H4 (cell line): ENCODE measurements around the gene RRP15. TPM values are rescaled to one million over a fixed set of nuclear protein-coding genes. Genes with fewer than 3 reads are reported as not detected.
"Not testable (repeated sequence)": the region's sequence is repeated elsewhere in the genome, so short reads cannot be mapped to it uniquely, and the experiment has no call there.

Source experiments
- DNase-seq: peaks from one replicate; pipeline ENCODE4 v3.0.0-alpha.2; 2015; ENCODE audit warnings: low spot score
- total RNA-seq: library from RNA; depleted of rRNA; stranded (reverse); fragments of >200 nt; shearing (Covaris generic); gene quantifications from 2 replicates; pipeline ENCODE4 v1.2.3, GENCODE V29; 2014

Gene RRP15
- total RNA-seq, 1 experiment from 2014 or later: 5.8 TPM

DNA sequence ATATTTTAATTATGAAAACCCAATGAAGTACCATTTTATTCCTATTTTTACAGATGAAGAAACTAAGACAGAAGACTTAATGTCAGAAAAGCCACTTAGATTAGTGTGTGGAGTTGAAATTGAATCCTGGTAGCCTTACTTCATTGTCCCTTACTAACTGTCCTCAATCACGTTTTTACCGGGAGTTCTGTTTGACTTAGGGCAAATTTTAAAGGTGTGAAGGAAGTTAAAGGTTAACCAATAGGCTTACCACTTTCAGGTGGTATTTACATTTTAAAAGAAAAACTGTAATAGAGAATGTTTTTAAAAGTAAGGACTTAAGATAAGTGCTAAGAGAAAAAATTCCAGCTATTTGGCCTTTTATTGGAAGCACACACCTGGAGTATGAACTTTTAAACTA lies 12.4 kb downstream of the RRP15 start:
- DNase-seq: no peak

DNA sequence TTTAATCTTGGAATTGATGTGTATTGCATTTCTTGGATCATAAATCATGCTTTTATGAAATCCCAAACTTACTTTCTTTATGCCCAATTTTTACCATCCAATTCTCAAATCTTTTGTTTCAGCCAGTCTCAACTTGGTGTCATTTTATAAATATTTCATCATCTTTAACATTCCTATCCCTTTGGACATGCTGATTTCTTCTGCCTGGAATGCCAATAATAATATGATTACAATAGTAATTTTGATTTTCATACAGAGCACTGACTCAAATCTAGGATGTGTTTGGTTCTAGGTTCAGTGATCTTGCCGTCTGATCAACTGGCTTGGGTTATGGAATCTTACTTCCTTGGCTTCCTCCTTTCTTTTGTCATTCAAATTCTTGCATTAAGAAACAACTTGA lies 12.8 kb downstream of the RRP15 start:
- DNase-seq: no peak

DNA sequence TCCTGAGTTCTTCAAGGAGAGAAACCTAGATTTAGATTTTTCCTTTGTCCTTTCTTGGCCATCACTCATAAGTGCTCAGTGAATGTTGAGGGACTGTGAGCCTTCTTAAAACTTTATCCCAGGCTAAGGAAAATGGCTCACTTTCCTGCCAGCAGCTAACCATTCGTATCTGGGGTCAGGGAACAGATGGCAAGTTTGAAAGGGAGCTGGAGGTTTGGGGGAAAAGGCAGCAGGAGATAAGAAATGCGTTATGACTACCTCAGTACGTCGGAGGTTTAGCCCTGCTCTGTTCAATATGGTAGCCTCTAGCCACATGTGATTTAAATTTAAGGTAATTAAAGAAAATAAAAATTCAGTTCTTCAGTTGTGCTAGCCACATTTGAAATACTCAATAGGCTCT lies 13.3 kb downstream of the RRP15 start:
- no peak for DNase-seq

DNA sequence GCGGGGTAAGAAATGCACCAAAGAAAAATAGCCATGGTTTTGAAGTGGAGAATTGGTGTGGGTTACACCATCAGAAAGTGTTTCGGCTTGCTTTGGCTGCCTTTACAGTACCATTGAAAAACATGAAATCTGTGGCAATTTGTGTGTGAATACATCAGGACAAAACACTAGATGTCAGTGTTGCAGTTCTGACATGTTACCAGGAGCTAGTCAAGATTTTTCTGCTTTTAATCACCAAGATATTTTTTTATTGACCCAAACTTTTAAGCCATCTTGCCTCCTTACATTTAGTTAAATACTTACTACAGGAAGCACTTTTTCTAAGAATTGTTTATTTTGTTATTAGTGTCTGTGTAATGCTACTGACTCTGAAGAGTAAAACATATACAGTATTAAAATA lies 14.3 kb downstream of the RRP15 start:
- DNase-seq: peak; percentile 47

GRCh38 chr1:218301217-218301616 lies 16.1 kb downstream of the RRP15 start:
- DNase-seq: no peak

- DNase-seq: no peak
Observed at GRCh38 chr1:218302155-218302554, 17.1 kb downstream of the RRP15 start.

DNA sequence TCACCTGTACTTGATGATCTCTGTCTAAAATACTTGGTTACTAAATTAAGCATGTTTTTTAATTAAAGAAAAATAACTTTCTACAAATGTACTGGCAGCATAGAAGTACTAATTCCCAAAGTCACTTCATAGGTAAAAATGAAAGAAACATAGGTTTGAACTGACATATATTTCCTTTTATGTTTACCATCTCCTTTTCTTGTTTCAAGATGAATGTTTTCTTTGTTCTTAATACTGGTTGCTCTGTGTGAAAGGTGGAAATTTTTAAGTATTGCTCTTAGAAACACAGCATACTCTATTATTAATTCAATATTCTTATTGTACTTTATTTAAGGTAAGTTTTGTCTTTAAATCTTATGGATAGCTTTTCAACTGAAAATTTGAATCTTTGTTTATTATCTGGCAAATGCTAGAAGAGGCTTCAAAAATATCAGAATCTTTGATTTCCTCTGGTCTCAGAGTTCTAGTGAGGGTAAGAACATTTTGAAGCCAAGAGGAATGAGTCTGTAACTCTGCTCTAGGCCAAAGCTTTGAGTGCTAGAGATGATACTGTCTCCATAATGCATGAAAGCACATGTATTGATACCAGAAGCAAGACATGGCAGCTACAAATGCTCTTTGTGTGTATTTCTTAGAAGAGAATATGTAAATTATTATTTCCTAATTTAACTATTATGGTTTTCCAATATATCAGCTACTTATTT lies 18.2 kb downstream of the RRP15 start:
- no peak for DNase-seq

DNA sequence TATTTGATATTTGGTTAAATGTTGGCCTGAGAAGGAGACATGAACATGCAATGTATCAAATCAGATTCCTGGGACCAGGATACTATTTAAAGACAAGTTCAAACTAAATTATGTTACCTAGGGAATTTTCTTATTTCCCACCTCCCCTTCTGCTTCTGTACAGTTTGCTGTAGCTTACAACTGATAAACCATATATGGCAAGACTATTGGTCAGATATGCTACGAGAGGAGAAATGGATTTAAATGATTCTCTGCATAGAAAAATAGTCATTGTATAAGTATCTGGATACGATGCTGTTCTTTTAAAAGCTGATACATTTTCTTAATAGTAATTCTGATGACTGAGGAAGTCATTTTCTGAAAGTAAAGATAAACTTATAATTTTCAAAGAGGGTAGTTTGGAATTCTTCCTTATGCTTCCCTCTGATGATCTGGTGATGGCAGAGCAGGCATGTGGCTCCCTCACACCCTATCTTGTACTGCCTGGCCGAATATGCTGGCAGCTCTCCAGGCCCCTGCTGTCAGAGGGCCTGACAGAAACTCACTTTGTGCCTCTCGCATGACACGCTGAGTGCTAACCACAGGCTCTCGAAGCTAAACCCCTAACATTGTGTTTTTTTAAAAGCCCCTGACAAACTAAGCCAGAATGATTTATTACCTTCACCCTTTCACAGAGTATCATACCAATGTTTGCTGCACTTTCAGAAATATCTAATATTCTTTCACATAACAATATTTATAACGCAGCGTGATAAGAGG lies 19.4 kb downstream of the RRP15 start:
- peak; percentile 52 for DNase-seq

- no peak for DNase-seq
Observed at GRCh38 chr1:218305472-218306064, 20.5 kb downstream of the RRP15 start.

DNA sequence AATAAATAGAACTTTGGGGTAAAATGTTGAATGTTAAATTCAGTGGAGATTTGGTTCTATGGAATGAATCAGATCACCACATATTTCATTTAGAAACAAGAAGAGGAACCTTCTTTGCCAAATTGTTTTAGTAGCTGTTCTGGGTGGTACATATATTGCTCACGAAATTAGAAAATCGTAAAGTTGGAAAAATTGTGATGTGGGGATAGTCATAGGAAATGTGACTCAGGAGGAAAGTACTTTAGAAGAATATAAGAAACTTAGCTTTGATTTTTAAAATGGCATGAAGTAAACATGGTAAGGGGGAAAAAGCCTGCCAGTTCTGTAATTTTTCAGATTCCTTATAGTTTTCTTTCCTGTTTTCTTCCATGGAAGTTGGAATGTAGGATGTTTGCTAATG lies 27.4 kb downstream of the RRP15 start:
- DNase-seq: no peak

GRCh38 chr1:218314316-218314715 lies 29.2 kb downstream of the RRP15 start:
- no peak for DNase-seq

DNA sequence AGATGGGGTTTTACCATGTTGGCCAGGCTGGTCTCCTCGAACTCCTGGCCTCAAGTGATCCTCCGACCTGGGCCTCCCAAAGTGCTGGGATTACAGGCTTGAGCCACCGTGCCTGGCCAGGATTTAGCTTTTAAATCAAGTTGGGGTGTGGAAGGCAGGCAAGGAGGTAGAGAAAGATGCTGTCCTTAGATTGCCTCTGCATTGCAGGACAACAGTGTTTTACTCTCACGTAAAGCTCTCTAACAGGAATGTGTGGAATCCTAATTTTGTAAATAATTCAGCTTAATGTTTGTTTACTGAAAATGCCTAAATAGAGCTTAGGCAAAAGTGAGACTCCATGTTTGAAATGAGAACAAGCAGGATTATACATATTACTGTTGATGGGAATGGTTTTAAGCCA lies 30.5 kb downstream of the RRP15 start:
- peak; percentile 23 for DNase-seq

GRCh38 chr1:218317061-218317460 lies 32.0 kb downstream of the RRP15 start:
- DNase-seq: no peak

DNA sequence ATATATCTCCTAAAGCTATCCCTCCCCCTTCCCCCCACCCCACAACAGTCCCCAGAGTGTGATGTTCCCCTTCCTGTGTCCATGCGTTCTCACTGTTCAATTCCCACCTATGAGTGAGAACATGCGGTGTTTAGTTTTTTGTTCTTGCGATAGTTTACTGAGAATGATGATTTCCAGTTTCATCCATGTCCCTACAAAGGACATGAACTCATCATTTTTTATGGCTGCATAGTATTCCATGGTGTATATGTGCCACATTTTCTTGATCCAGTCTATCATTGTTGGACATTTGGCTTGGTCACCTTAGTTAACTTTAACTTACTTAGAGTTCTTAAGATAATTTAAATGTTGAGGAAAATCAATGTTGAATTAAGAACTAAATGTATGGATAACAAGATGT lies 35.1 kb downstream of the RRP15 start:
- not testable (repeated sequence) for DNase-seq

DNA sequence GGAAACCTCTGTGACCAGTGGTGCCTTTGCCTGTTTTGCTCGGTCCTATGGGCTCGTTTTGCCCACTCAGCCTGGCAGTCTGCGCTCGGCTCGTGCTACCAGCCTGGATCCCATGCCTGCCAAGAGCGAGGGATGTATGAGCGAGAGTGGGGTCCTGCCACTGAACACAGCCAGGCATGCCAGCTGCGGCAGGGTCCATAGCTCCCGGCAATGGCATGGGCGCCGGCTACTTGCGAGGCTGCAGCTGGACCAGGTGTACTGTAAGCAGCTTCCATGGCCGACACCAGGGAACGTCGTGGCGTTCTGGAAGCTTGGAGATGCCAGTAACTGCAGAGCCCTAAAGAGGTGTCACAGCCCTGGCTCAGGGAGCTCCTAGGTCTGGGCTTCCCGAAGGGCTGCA lies 37.7 kb downstream of the RRP15 start:
- no peak for DNase-seq

DNA sequence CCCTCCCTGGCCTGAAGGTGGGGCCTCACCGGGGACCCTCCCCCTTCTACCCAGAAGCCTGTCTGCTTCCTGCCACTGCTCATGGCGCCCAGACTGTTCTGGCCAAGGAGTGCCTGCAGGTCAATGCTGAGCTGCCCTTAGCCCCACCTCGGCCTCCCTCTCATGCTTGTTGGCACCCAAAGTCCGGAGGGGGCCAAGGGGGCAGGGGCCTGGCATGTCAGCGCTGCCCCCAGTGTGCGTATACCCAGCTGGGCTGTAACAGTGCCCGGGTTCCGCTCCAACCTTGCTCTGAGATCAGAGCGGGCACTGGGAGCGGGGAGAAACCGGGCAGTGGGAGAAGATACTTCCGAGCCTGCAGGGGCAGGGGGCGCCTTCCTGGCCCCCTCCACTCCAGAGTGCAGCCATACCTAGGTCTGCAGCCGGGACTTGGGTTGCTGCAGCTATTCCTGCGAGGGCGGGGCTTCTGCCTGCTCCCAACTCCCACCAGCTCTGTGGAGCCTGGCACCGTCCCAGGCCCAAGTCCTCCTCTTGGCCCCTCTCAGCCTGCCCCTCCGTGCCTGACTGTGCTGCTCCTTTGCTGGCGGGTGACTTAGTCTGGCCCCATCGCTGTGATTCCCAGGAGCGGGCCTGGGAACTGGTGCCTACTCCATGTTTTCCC lies 38.6 kb downstream of the RRP15 start:
- DNase-seq: no peak

- DNase-seq: no peak
Observed at GRCh38 chr1:218324226-218324580, 39.1 kb downstream of the RRP15 start.

DNA sequence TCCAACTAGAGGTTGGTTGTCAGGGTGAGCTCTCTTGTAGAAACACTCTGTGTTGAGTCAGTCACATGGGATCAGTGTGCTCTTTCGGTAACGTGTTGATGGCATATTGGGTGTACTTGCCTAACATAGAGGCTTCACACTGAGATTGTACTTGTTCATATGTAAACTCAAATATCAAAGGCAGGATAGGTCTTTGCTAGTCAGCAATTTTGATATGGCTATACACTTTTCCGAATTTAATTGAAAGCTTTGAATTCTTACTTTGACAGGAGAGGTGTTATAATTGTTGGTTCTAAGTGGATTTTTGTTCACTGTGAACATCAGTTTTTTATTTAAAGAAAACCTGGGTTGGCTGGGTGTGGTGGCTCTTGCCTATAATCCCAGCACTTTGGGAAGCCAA lies 43.7 kb downstream of the RRP15 start:
- no peak for DNase-seq

GRCh38 chr1:218330043-218330623 lies 45.0 kb downstream of the RRP15 start:
- DNase-seq: peak; percentile 49

DNA sequence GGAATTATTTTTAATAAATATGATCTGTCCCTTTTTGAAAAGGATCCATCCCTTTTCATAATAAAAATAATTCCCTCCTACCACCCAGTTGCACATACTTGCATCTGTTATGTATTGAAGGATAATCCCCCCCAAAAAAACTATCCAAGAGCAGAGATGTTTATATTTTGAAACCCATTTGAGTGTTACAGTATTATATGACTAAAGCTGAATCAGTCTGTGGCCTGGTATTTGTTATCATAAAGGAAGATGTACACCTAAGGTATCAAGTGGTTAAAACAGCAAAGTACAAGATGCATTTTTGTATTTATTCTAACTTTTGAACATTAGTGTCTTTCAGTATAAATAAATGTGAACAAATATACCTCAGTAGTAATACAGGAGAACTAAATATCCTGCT lies 47.3 kb downstream of the RRP15 start:
- no peak for DNase-seq

DNA sequence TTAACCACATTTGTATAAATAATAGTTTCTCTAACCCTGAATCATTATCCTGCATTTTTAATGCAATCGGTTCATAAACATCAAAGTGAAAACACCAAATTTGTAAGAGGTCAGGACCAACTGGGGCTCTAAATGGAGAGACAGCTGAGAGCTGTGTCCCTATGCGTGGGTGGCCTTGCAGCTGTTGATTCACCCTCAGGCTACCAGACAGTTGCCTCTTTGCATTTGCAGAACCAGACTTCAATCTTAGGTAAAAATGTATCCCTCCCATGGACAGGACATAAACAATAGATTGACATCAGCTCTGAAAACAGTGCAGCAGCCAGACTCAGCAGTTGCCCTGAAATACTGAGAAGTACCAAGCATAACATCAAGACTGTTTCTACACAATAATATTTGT lies 51.2 kb downstream of the RRP15 start:
- DNase-seq: peak; percentile 36

DNA sequence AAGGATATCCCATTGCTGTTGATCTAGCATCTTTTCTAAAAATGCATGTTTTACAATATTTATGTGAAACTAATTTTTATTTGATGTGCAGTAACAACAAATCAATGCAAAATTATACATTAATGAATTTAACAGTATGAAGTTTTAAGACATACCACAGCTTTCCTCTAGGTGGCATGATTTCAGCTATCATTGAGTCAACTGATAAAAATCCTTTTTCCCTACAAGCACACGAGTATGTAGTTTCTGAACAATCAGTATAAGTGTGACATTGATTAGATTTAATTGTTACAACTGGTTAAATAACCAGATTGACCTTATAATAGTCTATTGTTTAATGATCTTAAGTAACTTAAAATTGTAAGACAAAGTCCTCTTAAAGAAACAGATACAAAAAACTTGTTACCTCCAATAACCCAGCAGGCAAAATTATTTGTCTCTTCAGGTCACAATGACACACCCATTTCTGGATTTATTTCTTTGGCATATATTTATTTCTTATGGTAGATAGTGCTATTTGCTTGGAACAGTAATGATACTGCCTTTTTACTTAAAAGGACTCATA lies 54.3 kb downstream of the RRP15 start:
- DNase-seq: peak; percentile 44
